H9 (cell line): ENCODE results near the gene DIAPH2. TPM values are rescaled to one million over a fixed set of nuclear protein-coding genes. Genes with fewer than 3 reads are reported as not detected.

Experiments used
- DNase-seq: peaks from one replicate; pipeline ENCODE4 v3.0.0-alpha.2; 2017
- H2AFZ ChIP-seq: one replicate; pipeline ENCODE4 v1.6.1; 2013; ENCODE audit warnings: mild to moderate bottlenecking, low read length, control low read depth, moderate library complexity
- H2AK5ac ChIP-seq: 2 replicates; pipeline ENCODE4 v1.6.1; 2013; ENCODE audit warnings: low read length, control low read depth, mixed read lengths; ENCODE audit not compliant: insufficient read length
- H2BK120ac ChIP-seq: one replicate; pipeline ENCODE4 v1.6.1; 2013; ENCODE audit warnings: low read depth, mild to moderate bottlenecking, low read length, control low read depth, inconsistent platforms; ENCODE audit not compliant: poor library complexity, severe bottlenecking
- H2BK12ac ChIP-seq: 2 replicates; pipeline ENCODE4 v1.6.1; 2013; ENCODE audit warnings: low read length, control low read depth, mixed read lengths, low read depth; ENCODE audit not compliant: insufficient read length
- H2BK15ac ChIP-seq: 2 replicates; pipeline ENCODE4 v1.6.1; 2013; ENCODE audit warnings: low read depth, low read length, control low read depth
- H2BK20ac ChIP-seq: one replicate; pipeline ENCODE4 v1.6.1; 2013; ENCODE audit warnings: low read depth, mild to moderate bottlenecking, low read length, control low read depth, inconsistent platforms; ENCODE audit not compliant: poor library complexity, severe bottlenecking
- H2BK5ac ChIP-seq: 2 replicates; pipeline ENCODE4 v1.6.1; 2013; ENCODE audit warnings: low read length, control low read depth, mixed read lengths; ENCODE audit not compliant: insufficient read length
- H3K14ac ChIP-seq: 2 replicates; pipeline ENCODE4 v1.6.1; 2013; ENCODE audit warnings: low read length, control low read depth; ENCODE audit not compliant: insufficient read depth
- H3K18ac ChIP-seq: 2 replicates; pipeline ENCODE4 v1.6.1; 2013; ENCODE audit warnings: low read depth, mild to moderate bottlenecking, mixed read lengths, low read length, control low read depth; ENCODE audit not compliant: insufficient read length
- H3K23ac ChIP-seq: 2 replicates; pipeline ENCODE4 v1.6.1; 2013; ENCODE audit warnings: low read length, control low read depth, mixed read lengths, low read depth; ENCODE audit not compliant: insufficient read length
- H3K23me2 ChIP-seq: 2 replicates; pipeline ENCODE4 v1.6.1; 2013; ENCODE audit warnings: low read depth, mild to moderate bottlenecking, mixed read lengths, low read length, control low read depth; ENCODE audit not compliant: insufficient read length, poor library complexity, severe bottlenecking
- H3K27ac ChIP-seq: 2 replicates; pipeline ENCODE4 v1.5.1; 2013; ENCODE audit warnings: low read length, control low read depth, mixed read lengths, low read depth; ENCODE audit not compliant: insufficient read length
- H3K27me3 ChIP-seq: 2 replicates; pipeline ENCODE4 v1.6.1; 2013; ENCODE audit warnings: low read length, control low read depth, inconsistent platforms; ENCODE audit not compliant: insufficient read depth
- H3K4ac ChIP-seq: 2 replicates; pipeline ENCODE4 v1.6.1; 2013; ENCODE audit warnings: low read depth, mild to moderate bottlenecking, control low read depth, inconsistent platforms, low read length, moderate library complexity
- H3K4me1 ChIP-seq: 2 replicates; pipeline ENCODE4 v1.6.1; 2013; ENCODE audit warnings: low read length, control low read depth, inconsistent platforms; ENCODE audit not compliant: insufficient read depth
- H3K4me2 ChIP-seq: 2 replicates; pipeline ENCODE4 v1.6.1; 2013; ENCODE audit warnings: low read length, control low read depth, mixed read lengths; ENCODE audit not compliant: insufficient read length, insufficient read depth
- H3K56ac ChIP-seq: 2 replicates; pipeline ENCODE4 v1.6.1; 2013; ENCODE audit warnings: low read depth, mild to moderate bottlenecking, mixed read lengths, low read length, control low read depth; ENCODE audit not compliant: insufficient read length
- H3K79me1 ChIP-seq: 2 replicates; pipeline ENCODE4 v1.6.1; 2013; ENCODE audit warnings: low read depth, mild to moderate bottlenecking, moderate library complexity, low read length, control low read depth, inconsistent platforms; ENCODE audit not compliant: insufficient read depth, poor library complexity, severe bottlenecking
- H3K79me2 ChIP-seq: 2 replicates; pipeline ENCODE4 v1.6.1; 2013; ENCODE audit warnings: low read length, control low read depth, inconsistent platforms; ENCODE audit not compliant: insufficient read depth
- H3K9ac ChIP-seq: 2 replicates; pipeline ENCODE4 v1.6.1; 2013; ENCODE audit warnings: low read length, control low read depth, mixed read lengths; ENCODE audit not compliant: insufficient read length; ENCODE audit errors: extremely low read depth
- H3K9me3 ChIP-seq: one replicate; pipeline ENCODE4 v1.6.1; 2013; ENCODE audit warnings: low read depth, low read length, inconsistent platforms; ENCODE audit not compliant: control insufficient read depth
- H3T11ph ChIP-seq: one replicate; pipeline ENCODE4 v1.6.1; 2013; ENCODE audit warnings: mild to moderate bottlenecking, low read length, control low read depth, inconsistent platforms
- H4K20me1 ChIP-seq: one replicate; pipeline ENCODE4 v1.6.1; 2013; ENCODE audit not compliant: control insufficient read depth, insufficient read length, insufficient read depth
- H4K5ac ChIP-seq: 2 replicates; pipeline ENCODE4 v1.6.1; 2013; ENCODE audit warnings: low read depth, mild to moderate bottlenecking, mixed read lengths, low read length, control low read depth; ENCODE audit not compliant: insufficient read length
- H4K8ac ChIP-seq: replicated peaks from 2 replicates; pipeline ENCODE4 v1.6.1; 2013; ENCODE audit warnings: low read length, control low read depth, mixed read lengths, low read depth; ENCODE audit not compliant: insufficient read length
- H4K91ac ChIP-seq: 2 replicates; pipeline ENCODE4 v1.6.1; 2013; ENCODE audit warnings: low read depth, mild to moderate bottlenecking, moderate library complexity, mixed read lengths, low read length, control low read depth; ENCODE audit not compliant: insufficient read length
- H3K27ac Mint-ChIP-seq, 3 experiments: 2 replicates in 2 of 3; 3 replicates in 1 of 3; pipeline ENCODE4 v1.8.0; 2020 to 2021; ENCODE audit warnings: mixed read lengths in 3 of 3, mild to moderate bottlenecking in 1 of 3, moderate library complexity in 1 of 3
- H3K27me3 Mint-ChIP-seq: 2 replicates; pipeline ENCODE4 v1.8.0; 2021; ENCODE audit warnings: low read depth, mild to moderate bottlenecking, moderate library complexity, mixed read lengths
- H3K36me3 Mint-ChIP-seq, 3 experiments: 2 replicates in 2 of 3; 3 replicates in 1 of 3; pipeline ENCODE4 v1.8.0; 2020 to 2021; ENCODE audit warnings: low read depth in 3 of 3, mixed read lengths in 3 of 3; ENCODE audit not compliant: insufficient read depth in 1 of 3
- H3K4me1 Mint-ChIP-seq, 2 experiments: 2 replicates each; pipeline ENCODE4 v1.8.0; 2020; ENCODE audit warnings: mixed read lengths in 2 of 2
- H3K4me3 Mint-ChIP-seq, 2 experiments: 2 replicates in 1 of 2; 3 replicates in 1 of 2; pipeline ENCODE4 v1.8.0; 2020 to 2021; ENCODE audit warnings: mild to moderate bottlenecking in 2 of 2, mixed read lengths in 2 of 2, moderate library complexity in 1 of 2
- H3K9me3 Mint-ChIP-seq, 2 experiments: 2 replicates in 1 of 2; 3 replicates in 1 of 2; pipeline ENCODE4 v1.8.0; 2020; ENCODE audit warnings: mild to moderate bottlenecking in 2 of 2, mixed read lengths in 2 of 2, moderate library complexity in 1 of 2
- WGBS: extraction: QIAGEN DNeasy Blood & Tissue Kit; methylation state at CpG from one replicate; pipeline ENCODE4 v1.1.7; 2013; ENCODE audit warnings: missing lambda C conversion rate, low lambda C conversion rate, mixed read lengths; ENCODE audit not compliant: insufficient read length; ENCODE audit errors: extremely low coverage; 5-methylcytosine and 5-hydroxymethylcytosine counted together
- total RNA-seq: library from RNA; stranded (reverse); gene quantifications from 2 replicates; pipeline ENCODE4 v1.2.1, GENCODE V29; 2021
- TF ChIP-seq, protein P1 (sequence below): fragments of 200-600 bp; sonication (generic); conservative IDR thresholded peaks from 3 replicates; pipeline ENCODE4 v1.8.0; 2021; ENCODE audit warnings: antibody characterized with exemption, mild to moderate bottlenecking

The DIAPH2 gene
- total RNA-seq, 1 experiment from 2014 or later = 45.4 TPM

DNA sequence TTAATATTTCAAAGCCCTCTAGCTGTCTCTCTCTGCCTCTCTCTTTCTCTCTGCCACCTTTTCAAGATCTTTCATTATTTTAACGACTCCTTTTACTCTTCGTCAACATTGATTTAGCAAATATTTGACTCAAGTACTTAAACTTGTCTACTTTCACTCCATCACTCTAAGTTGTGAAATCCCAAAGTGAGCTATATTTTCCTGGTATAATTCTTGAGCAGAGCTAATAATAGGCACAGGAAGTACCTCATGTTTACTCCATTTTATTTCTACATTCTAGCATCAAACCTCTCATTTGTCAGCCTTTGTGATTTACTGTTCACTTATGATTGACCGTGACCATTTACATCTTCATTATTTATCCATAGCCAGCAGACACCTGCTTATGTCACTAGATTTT is 681.6 kb downstream of the DIAPH2 start:
- Histone ChIP-seq H3K23ac (no peak overlapping the region), H3K9me3 (no peaks in the 10 kb centered on the region)
- no peak overlapping the region for H3K4me3 Mint-ChIP-seq

More for the DNA sequence above, 681.6 kb downstream of the DIAPH2 start:
- Histone ChIP-seq H2BK15ac (no peak overlapping the region), H3K18ac (no peak overlapping the region), H2BK12ac (no peak overlapping the region), H2BK20ac (no peak overlapping the region), H4K20me1 (no peaks in the 10 kb centered on the region), H2BK120ac (no peak overlapping the region), H3T11ph (no peak overlapping the region), H2AK5ac (no peak overlapping the region), H3K79me2 (peaks cover 2% of the 10 kb centered on the region; the same call in 1 of the 2 replicates), H4K91ac (no peak overlapping the region), H3K56ac (no peak overlapping the region), H3K23me2 (no peaks in the 10 kb centered on the region), H3K27me3 (no peaks in the 10 kb centered on the region), H4K8ac (no peak overlapping the region), H4K5ac (no peak overlapping the region), H3K79me1 (no peaks in the 10 kb centered on the region), H3K4me2 (no peak overlapping the region), H2BK5ac (no peak overlapping the region), H3K14ac (no peak overlapping the region), H3K4me1 (no peaks in the 10 kb centered on the region), H3K4ac (no peak overlapping the region), H3K9ac (no peak overlapping the region), H3K27ac (no peak overlapping the region), H2AFZ (no peak overlapping the region)
- no peaks in the 10 kb centered on the region for H3K9me3 Mint-ChIP-seq
- peaks cover 4 to 7% of the 10 kb centered on the region in 2 experiments; a peak in 2 of 4 replicates for H3K4me1 Mint-ChIP-seq
- WGBS = 100% methylated on average over 2 of the region's 3 CpGs
- no peaks in the 10 kb centered on the region for H3K27me3 Mint-ChIP-seq
- peaks cover 0 to 58% (median 46%) of the 10 kb centered on the region in 3 experiments; a peak in 4 of 7 replicates for H3K36me3 Mint-ChIP-seq
- no peak for DNase-seq
- peak overlapping the region in 1 of 3 experiments; percentile 17; a peak in 2 of 7 replicates for H3K27ac Mint-ChIP-seq
- TF ChIP-seq, protein P1, sequence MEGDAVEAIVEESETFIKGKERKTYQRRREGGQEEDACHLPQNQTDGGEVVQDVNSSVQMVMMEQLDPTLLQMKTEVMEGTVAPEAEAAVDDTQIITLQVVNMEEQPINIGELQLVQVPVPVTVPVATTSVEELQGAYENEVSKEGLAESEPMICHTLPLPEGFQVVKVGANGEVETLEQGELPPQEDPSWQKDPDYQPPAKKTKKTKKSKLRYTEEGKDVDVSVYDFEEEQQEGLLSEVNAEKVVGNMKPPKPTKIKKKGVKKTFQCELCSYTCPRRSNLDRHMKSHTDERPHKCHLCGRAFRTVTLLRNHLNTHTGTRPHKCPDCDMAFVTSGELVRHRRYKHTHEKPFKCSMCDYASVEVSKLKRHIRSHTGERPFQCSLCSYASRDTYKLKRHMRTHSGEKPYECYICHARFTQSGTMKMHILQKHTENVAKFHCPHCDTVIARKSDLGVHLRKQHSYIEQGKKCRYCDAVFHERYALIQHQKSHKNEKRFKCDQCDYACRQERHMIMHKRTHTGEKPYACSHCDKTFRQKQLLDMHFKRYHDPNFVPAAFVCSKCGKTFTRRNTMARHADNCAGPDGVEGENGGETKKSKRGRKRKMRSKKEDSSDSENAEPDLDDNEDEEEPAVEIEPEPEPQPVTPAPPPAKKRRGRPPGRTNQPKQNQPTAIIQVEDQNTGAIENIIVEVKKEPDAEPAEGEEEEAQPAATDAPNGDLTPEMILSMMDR = no peak
